Effector memory CD4-positive, alpha-beta T cell (primary cell): ENCODE measurements around the gene KLHL22.

Experiments used
- DNase-seq, 3 donors: peaks; one replicate each; pipeline ENCODE4 v3.0.0-alpha.2; 2020
- H3K27ac ChIP-seq: 2 replicates; pipeline ENCODE4 v1.7.0; 2013; ENCODE audit warnings: mild to moderate bottlenecking, low read length, moderate library complexity; ENCODE audit not compliant: insufficient read depth, poor library complexity, severe bottlenecking
- H3K27me3 ChIP-seq: replicated peaks from 2 replicates; pipeline ENCODE4 v1.7.0; 2013; ENCODE audit warnings: mild to moderate bottlenecking, low read length; ENCODE audit not compliant: insufficient read depth, control insufficient read depth, poor library complexity, severe bottlenecking
- H3K36me3 ChIP-seq: 2 replicates; pipeline ENCODE4 v1.7.0; 2013; ENCODE audit warnings: mild to moderate bottlenecking, low read length, moderate library complexity; ENCODE audit not compliant: control insufficient read depth, insufficient read depth
- H3K4me1 ChIP-seq: 2 replicates; pipeline ENCODE4 v1.7.0; 2013; ENCODE audit warnings: low read length, mild to moderate bottlenecking; ENCODE audit not compliant: control insufficient read depth, insufficient read depth, poor library complexity, severe bottlenecking
- H3K4me3 ChIP-seq: 2 replicates; pipeline ENCODE4 v1.7.0; 2013; ENCODE audit warnings: low read length, low read depth, mild to moderate bottlenecking; ENCODE audit not compliant: insufficient read depth, poor library complexity, severe bottlenecking
- H3K9me3 ChIP-seq: 2 replicates; pipeline ENCODE4 v1.7.0; 2013; ENCODE audit warnings: mild to moderate bottlenecking, low read length, moderate library complexity; ENCODE audit not compliant: control insufficient read depth

The KLHL22 gene

DNA sequence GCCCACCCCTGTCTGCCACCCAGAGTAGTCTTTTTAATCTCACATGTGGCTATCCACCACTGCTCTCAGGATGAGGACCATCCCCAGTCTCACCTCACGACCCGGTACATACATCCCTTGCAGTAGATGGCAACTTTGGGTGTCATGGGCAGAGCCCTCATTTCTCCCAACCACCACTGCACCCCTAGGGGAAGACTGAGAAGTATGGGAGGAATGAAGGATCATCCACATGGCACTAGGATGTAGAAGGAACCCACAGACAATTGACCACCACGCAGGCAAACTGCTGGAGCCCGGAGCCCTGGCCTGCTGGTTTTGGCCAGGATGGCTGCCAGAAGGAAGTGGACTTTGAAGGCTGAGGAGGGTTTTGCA, 56.1 kb downstream of the KLHL22 start:
- Histone ChIP-seq H3K36me3 (peaks cover 14% of the 10 kb centered on the region), H3K9me3 (no peaks in the 10 kb centered on the region), H3K4me3 (no peak overlapping the region), H3K27ac (no peak overlapping the region), H3K27me3 (peaks cover 20% of the 10 kb centered on the region), H3K4me1 (peaks cover 23% of the 10 kb centered on the region)
- DNase-seq, result no peak

GRCh38 chr22:20438678-20439492, 56.7 kb downstream of the KLHL22 start:
- H3K36me3 ChIP-seq, result peaks cover 14% of the 10 kb centered on the region
- peaks cover 20% of the 10 kb centered on the region for H3K27me3 ChIP-seq
- no peaks in the 10 kb centered on the region for H3K9me3 ChIP-seq
- no peak overlapping the region for H3K27ac ChIP-seq
- DNase-seq, result no peak
- no peak overlapping the region for H3K4me3 ChIP-seq
- peaks cover 23% of the 10 kb centered on the region for H3K4me1 ChIP-seq

GRCh38 chr22:20438427-20438677, 57.2 kb downstream of the KLHL22 start:
- Histone ChIP-seq H3K4me3 (no peak overlapping the region), H3K9me3 (no peaks in the 10 kb centered on the region), H3K27ac (no peak overlapping the region), H3K4me1 (peaks cover 23% of the 10 kb centered on the region), H3K36me3 (peaks cover 14% of the 10 kb centered on the region), H3K27me3 (peaks cover 20% of the 10 kb centered on the region)
- no peak for DNase-seq

GRCh38 chr22:20437613-20438426, 57.8 kb downstream of the KLHL22 start, which contains the start of gene SCARF2:
Gene SCARF2, minus strand, starts transcription at chr22:20437825. Its CDS starts 71 bp downstream, at chr22:20437754.
- Histone ChIP-seq H3K9me3 (no peaks in the 10 kb centered on the region), H3K27ac (no peak within 1 kb of the TSS), H3K27me3 (peaks cover 20% of the 10 kb centered on the region), H3K4me3 (peak within 1 kb of the TSS; percentile 45), H3K36me3 (peaks cover 10% of the 10 kb centered on the region), H3K4me1 (peaks cover 23% of the 10 kb centered on the region)
- no peak for DNase-seq

DNA sequence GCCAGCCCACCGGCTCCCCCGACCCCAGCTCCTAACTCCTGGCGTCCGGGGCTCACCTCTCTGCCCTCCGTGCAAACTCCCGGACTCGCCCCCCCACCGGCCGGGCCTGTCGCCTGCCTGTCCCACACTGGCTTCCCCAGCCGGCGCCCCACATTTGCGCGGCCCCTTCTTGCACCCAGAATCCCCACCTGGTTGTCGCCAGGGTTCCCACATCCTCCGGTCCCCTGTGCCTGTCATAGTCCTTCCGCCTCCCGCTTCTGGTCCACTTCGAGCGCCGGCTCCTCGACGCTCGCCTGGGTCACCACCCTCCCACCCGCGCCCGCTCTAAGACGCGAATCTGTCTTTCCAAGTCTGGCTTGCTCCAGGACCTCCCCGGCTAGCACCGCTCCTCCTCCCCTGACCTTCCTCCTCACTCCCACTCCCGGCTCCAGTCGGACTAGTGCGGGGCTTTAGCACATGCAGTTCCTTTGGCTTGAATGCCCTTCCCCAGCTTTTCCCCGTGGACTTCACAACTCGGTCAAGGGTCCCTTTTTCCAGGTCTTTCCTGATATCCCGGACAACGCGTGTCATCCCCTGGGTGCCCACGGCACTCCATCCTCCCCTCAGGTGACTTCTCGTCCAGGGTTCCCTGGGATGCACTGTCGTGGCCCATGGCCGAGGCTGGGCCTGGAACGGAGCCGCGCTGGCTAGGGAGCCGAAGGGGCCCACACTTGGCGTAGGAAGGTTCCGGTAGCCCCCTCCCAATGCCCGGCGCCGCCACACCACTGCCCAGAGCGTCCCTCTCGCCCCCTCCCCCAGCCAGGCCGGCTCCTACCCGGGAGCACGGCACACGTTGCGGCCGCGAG, 58.6 kb downstream of the KLHL22 start:
- Histone ChIP-seq H3K36me3 (peaks cover 3% of the 10 kb centered on the region), H3K27me3 (peaks cover 20% of the 10 kb centered on the region), H3K9me3 (no peaks in the 10 kb centered on the region), H3K4me3 (peak overlapping the region; percentile 45), H3K4me1 (peaks cover 23% of the 10 kb centered on the region), H3K27ac (no peak overlapping the region)
- no peak for DNase-seq

- DNase-seq, result no peak
- Histone ChIP-seq H3K4me3 (peak overlapping the region; percentile 45), H3K9me3 (no peaks in the 10 kb centered on the region), H3K36me3 (no peaks in the 10 kb centered on the region), H3K27ac (no peak overlapping the region), H3K27me3 (peaks cover 20% of the 10 kb centered on the region), H3K4me1 (peaks cover 27% of the 10 kb centered on the region)
Observed at GRCh38 chr22:20436307-20436767, 59.3 kb downstream of the KLHL22 start.

DNA sequence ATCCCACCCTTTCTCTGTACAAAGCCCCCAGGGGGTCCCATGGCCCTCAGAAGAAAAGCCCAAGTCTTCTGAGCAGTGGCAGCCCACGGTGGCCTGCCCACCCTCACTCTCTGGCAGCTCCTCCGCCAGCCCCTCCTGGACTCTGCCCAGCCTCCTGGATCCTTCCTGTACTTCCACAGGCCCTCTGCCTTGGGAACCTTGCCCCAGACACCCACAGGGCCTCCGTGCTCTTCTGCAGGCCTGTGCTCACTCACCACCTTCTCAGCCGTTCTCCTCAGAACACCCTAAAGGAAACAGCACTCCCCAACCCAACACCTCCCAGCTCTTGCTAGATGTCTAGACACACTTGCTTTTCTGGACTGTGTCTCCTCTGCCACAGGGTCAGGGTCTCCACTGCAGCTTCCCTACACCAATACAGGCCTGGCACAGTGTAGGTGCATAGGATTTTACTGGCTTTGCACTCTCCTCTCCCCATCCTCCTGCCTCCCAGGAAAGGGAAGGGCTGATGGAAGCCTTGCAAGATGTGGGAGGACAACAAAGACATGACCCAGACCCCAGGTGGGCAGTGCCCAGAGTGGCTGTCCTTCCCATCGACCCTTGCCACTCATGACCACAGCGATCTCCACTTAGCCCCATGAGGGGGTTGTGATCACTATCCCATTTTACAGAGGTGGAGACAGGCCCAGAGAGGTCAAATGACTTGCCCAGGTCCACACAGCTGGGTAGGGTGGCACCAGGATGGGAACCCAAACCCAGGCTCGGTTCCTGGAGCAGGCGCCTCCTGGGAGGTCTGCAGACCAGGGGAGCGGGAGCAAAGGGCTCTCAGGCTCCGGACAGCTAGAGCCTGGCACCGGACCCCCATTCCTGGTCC, 59.9 kb downstream of the KLHL22 start:
- Histone ChIP-seq H3K9me3 (no peaks in the 10 kb centered on the region), H3K27ac (no peak overlapping the region), H3K27me3 (peaks cover 20% of the 10 kb centered on the region), H3K36me3 (no peaks in the 10 kb centered on the region), H3K4me3 (peak overlapping the region; percentile 45), H3K4me1 (peaks cover 34% of the 10 kb centered on the region)
- DNase-seq, result no peak

DNA sequence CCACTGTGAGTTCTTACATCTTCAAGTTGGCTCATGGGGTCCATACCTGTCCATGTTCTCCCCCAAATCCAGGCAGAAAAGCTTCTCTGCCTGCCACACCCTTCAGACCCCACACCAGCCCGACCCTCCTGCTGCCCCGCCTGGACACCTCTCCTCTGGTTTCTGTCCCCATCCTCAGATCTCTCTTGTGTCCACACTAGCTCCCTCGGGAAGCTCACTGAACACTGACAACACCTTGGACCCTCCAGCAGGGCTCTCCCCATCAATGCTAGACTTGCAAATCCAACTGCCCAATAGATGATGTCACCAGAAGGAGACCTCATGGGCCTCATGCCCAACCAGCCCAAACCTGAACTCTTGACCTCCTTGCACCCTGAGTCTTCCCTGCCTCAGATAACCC, 60.8 kb downstream of the KLHL22 start:
- no peaks in the 10 kb centered on the region for H3K36me3 ChIP-seq
- H3K4me3 ChIP-seq, result no peak overlapping the region
- DNase-seq, result no peak
- H3K27me3 ChIP-seq, result peaks cover 20% of the 10 kb centered on the region
- no peaks in the 10 kb centered on the region for H3K9me3 ChIP-seq
- H3K4me1 ChIP-seq, result peaks cover 42% of the 10 kb centered on the region
- H3K27ac ChIP-seq, result no peak overlapping the region

DNA sequence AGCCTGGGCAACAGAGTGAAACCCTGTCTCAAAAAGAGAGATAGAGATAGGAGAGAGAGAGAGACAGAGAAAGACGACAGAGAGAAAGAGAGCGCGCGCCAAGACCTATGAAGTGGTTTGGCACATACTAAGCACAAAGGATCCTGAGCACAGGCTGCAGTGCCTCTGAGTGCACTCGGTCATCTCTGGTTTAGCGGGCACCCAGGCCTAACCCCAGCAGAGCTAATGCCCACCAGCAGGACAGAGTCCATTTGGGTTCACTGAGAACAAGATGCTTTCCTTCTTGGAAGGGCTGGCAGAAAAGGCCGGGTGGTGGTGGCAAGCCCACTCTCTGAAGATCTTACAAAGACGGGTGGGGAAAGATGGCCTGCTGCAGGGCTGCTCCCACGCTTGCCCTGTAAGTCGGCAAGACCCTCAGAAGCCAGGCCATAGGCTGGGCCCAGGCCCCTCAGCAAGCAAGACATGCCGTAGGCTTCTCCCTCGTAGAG, 61.3 kb downstream of the KLHL22 start:
- Histone ChIP-seq H3K4me1 (peaks cover 46% of the 10 kb centered on the region), H3K27ac (no peak overlapping the region), H3K9me3 (no peaks in the 10 kb centered on the region), H3K4me3 (no peak overlapping the region), H3K27me3 (peaks cover 20% of the 10 kb centered on the region), H3K36me3 (no peaks in the 10 kb centered on the region)
- DNase-seq, result no peak
